Stimulated activated CD4-positive, alpha-beta T cell treated with anti-CD3 and anti-CD28 coated beads, Interleukin-15, amount 100 ng/mL, for 24 hours (primary cell): ENCODE results near the gene ATP1A1.

Experiments used
- DNase-seq: peaks from one replicate; pipeline ENCODE4 v3.0.0-alpha.2; 2020

Gene ATP1A1

GRCh38 chr1:116415699-116416533, 42.9 kb downstream of the ATP1A1 start:
- DNase-seq = no peak

- DNase-seq = no peak
These were observed 43.9 kb downstream of the ATP1A1 start for GRCh38 chr1:116416854-116417513.

DNA sequence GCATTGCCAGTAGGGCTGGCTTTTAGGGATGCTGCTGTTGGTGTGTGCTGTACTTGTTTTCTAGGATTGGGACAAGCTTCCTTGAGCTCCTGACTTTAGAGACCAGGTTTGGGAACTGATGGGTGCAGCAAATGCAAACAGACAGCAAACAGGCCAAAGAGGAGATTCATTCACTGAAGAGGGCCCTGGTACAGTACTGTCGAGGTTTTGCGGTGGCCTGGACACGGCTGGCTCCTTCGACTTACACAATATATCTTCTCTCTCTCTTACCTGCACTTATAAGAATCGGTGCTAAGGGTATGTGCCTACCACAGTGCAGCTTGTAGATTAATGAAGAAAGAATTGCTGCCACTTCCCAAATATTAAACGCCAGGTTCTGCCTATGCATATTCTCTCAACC, 44.6 kb downstream of the ATP1A1 start:
- no peak for DNase-seq

- DNase-seq = peak; percentile 91
These were observed 45.2 kb downstream of the ATP1A1 start for GRCh38 chr1:116418091-116418830.

GRCh38 chr1:116420417-116421200, 47.6 kb downstream of the ATP1A1 start:
- no peak for DNase-seq

- no peak for DNase-seq
These were observed 51.4 kb downstream of the ATP1A1 start for GRCh38 chr1:116424438-116424837.

DNA sequence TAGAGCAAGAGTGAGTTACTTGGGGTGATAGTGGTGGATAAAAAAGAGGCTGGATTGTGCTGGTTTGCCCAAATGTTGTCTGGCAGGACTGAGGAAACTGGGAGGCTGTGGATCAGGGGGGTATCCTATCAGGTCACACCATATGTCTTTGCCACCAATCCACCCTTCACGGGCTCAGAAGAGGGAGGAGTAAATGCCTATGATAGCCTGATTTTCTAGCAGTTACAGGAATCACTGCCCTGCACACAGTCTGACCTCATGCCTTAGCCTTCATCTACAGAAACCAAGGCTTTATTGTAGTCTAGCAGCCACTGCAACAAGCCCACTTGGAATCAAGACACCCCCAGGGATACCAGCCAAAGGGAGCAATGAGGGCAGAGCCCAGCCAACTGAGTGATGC, 51.8 kb downstream of the ATP1A1 start:
- no peak for DNase-seq

DNA sequence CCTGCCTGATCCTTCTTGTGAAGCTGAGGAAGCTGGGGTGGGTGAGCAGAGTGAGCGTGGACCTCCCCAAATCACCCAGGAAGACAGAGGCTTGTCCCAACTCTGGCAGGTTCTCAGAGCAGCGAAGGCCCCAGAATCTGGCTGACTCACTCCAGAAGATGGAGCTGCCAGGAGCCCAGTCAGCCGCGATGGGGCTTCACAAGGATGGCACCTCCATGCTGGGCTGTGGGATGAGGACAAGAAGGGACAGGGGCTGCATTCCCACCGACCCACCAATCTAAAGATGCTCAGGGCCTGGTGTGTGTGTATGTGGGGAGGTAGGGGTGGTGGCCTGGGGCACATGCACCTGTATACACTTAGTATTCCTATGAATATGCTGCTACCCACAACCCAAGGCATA, 52.9 kb downstream of the ATP1A1 start:
- DNase-seq = no peak

DNA sequence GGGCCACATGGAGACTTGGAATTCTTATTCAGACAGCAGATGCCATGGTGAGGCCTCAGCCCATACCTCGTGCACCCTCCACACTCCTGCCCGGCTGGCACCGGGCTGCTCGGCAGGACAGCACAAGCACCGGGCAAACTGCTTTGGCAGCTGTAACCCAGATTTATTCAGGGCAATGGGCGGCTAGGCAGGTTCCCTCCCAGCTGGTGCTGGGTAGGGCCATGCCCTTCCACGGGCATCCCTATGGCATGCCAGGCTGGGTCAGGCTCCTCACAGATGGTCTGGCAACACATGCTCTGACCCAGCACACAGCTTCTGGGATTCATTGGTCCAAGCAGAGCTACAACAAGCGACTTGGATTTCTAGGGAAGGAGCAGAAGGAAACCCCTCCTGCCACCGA, 53.4 kb downstream of the ATP1A1 start:
- DNase-seq = no peak

- DNase-seq = no peak
These were observed 55.5 kb downstream of the ATP1A1 start for GRCh38 chr1:116428576-116428975.

- no peak for DNase-seq
These were observed 56.9 kb downstream of the ATP1A1 start for GRCh38 chr1:116429821-116430374.

- DNase-seq = no peak
These were observed 58.9 kb downstream of the ATP1A1 start for GRCh38 chr1:116431870-116432500.

DNA sequence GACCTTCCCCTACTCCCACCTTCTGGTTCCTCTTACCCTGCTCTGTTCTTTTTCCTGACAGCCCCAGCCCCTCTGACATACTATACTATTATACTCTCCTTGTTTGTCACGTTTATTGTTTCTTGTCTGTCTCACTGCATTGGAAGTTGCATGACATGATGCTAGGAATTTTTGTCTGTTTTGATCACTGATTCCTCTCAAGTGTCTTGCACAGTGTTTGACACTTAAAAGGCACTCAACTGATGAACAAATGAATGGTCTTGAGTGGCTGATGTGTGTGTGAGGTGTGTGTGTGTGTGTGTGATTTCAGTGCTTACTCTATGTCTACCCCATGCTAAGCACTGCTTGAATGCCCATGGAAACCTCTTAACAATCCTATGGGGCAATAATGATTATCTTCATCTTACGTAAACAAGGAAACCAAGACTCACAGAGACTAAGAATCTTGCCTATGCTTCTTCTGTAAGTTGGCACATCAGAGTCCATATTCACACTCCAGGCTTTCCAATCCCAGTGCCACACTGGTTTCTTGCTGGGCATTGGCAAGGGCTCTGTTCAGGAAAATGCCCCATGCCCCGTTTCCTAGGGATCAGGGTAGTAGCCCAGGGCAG, 59.7 kb downstream of the ATP1A1 start:
- no peak for DNase-seq

- DNase-seq = no peak
These were observed 60.5 kb downstream of the ATP1A1 start for GRCh38 chr1:116433275-116434257.

DNA sequence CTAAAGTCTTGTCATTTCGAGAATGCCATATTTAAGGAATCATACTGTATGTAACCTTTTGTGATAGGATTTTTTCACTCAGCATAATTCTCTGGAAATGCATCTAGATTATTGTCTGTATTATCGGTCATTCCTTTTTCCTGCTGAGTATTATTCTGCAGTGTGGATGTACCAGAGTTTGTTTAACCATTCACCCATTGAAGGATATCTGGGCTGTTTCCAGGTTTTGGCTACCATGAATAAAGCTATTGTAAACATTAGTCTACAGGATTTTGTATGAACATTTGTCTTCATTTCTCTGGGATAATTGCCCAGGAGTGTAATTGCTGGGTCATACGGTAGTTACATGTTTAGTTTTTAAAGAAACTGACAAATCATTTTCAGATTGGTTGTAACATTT, 61.8 kb downstream of the ATP1A1 start:
- no peak for DNase-seq

DNA sequence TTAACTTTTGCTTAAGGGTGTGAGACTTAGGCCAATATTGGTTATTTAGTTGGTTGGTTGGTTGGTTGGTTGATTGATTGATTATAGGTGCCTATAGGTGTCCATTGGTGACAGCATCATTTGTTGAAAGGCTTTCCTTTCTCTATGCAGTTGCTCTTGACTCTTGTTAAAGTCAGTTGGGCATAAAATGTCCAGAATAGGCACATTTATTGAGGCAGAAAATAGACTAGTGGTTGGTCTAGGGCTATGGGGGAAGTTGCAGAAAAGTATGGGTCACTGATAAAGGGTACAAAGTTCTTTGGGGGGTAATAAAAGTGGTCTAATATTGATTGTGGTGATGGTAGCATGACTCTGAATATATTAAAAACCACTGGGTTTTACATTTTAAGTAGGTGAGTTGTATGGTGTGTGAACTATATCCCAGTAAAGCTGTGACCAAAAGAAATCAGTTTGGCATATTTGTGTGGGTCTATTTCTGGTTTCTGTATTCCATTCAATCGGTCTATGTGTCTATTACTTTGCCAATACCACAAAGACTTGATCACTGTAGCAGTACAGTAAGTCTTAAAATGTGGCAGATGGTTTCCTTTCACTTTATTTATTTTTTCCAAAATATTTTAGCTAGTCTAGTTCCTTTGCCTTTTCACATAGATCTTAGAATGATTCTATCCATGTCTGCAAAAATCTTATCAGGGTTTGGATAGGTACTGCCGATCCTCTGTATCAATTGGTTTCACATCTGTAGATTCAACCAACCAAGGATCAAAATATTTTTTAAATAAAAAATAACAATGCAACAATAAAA, 63.0 kb downstream of the ATP1A1 start:
- no peak for DNase-seq

- no peak for DNase-seq
These were observed 63.5 kb downstream of the ATP1A1 start for GRCh38 chr1:116436611-116436970.

- no peak for DNase-seq
These were observed 66.7 kb downstream of the ATP1A1 start for GRCh38 chr1:116439701-116440100.

GRCh38 chr1:116440731-116441130, 67.7 kb downstream of the ATP1A1 start:
- DNase-seq = no peak

DNA sequence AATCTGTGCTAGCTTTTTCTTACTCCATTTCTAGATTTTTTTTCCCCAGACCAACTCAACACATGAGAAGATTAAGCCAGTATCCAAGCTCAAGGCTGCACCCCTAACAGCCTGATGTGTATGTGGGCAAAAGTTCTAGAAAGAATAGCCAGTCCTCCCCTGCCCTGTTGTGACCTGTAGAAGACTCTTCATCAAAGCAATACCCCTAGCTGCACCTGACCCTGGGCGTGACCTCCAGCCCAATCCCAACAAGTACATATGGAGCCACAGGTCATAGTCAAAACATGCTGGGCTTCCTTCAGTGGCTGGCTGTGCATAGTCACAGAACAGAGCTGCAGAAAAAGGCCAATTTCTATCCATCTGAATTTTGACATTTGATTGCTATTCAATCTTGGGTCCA, 72.5 kb downstream of the ATP1A1 start:
- no peak for DNase-seq
